K562 (cell line): ENCODE data around the gene LRRTM4. TPM values are rescaled to one million over a fixed set of nuclear protein-coding genes. Genes with fewer than 3 reads are reported as not detected.

Source experiments
- ATAC-seq: fragments of 200-7000 bp; cut with Tn5 transposase; 3 replicates; pipeline ENCODE4 v1.9.1; 2020; ENCODE audit warnings: moderate library complexity
- BruUV-seq: library from RNA; stranded (reverse); fragments of 400-500 nt; replicated peaks from 2 replicates; lab custom pipeline; 2021; lab: Mats Ljungman, UMichigan
- CTCF ChIA-PET: fragments of 300-600 bp; formaldehyde crosslinking; extraction: SDS; loops from one replicate; lab custom pipeline; 2021; ENCODE audit warnings: low intra/inter-chr PET ratio; lab: Yijun Ruan, JAX
- POLR2A ChIA-PET: fragments of 300-600, 350-650 bp; sonication (Branson Sonifier 250); formaldehyde crosslinking; extraction: SDS; loops from one replicate; lab custom pipeline; 2021; ENCODE audit warnings: antibody characterized with exemption, inconsistent platforms; lab: Yijun Ruan, JAX
- DNase-seq, 4 experiments: peaks; one replicate each; pipeline versions ENCODE4 v3.0.0 to v3.0.0-alpha.2; 2011 to 2018; ENCODE audit warnings: low spot score in 3 of 4, mixed read lengths in 3 of 4; ENCODE audit errors: extremely low read depth in 1 of 4
- FAIRE-seq: peaks from 2 replicates; lab custom pipeline; 2011; peaks lifted over from hg19 to GRCh38; lab: Jason Lieb, UNC
- H2AFZ ChIP-seq: 2 replicates; pipeline ENCODE4 v1.6.0; 2011; ENCODE audit warnings: low read depth, low read length, control low read depth, inconsistent platforms
- H3K27ac ChIP-seq: fragments of 200-600 bp; 3 replicates; pipeline ENCODE4 v1.8.0; 2011; ENCODE audit warnings: low read depth, mild to moderate bottlenecking, control low read depth, inconsistent platforms, low read length, moderate library complexity, mixed read lengths; ENCODE audit errors: extremely low read depth
- H3K27me3 ChIP-seq, 2 experiments: fragments of 300-600 bp in 1 of 2; 2 replicates in 1 of 2; 3 replicates in 1 of 2; pipeline versions ENCODE4 v1.6.0 to v1.8.0; 2011; ENCODE audit warnings: inconsistent platforms in 2 of 2, low read length in 2 of 2, mild to moderate bottlenecking in 1 of 2, mixed read lengths in 1 of 2, moderate library complexity in 1 of 2; ENCODE audit not compliant: control insufficient read depth in 2 of 2, insufficient read depth in 2 of 2
- H3K36me3 ChIP-seq: fragments of 300-600 bp; 3 replicates; pipeline ENCODE4 v1.8.0; 2011; ENCODE audit warnings: mild to moderate bottlenecking, low read length, inconsistent platforms; ENCODE audit not compliant: control insufficient read depth, insufficient read depth
- H3K4me1 ChIP-seq, 2 experiments: fragments of 200-600 bp in 1 of 2; replicated peaks in 1 of 2; 2 replicates in 1 of 2; 3 replicates in 1 of 2; pipeline versions ENCODE4 v1.5.1 to v1.8.0; 2011; ENCODE audit warnings: inconsistent platforms in 2 of 2, low read length in 2 of 2, mild to moderate bottlenecking in 1 of 2, mixed read lengths in 1 of 2, moderate library complexity in 1 of 2; ENCODE audit not compliant: control insufficient read depth in 2 of 2, insufficient read depth in 2 of 2
- H3K4me2 ChIP-seq: 2 replicates; pipeline ENCODE4 v1.6.1; 2011; ENCODE audit warnings: low read length, control low read depth, inconsistent platforms, mixed read lengths; ENCODE audit not compliant: insufficient read depth
- H3K4me3 ChIP-seq: fragments of 200-600 bp; sonication (generic), shearing (Covaris generic); 2 replicates; pipeline ENCODE4 v1.5.1; 2016; ENCODE audit warnings: control low read depth, inconsistent platforms
- H3K79me2 ChIP-seq: fragments of 200-600 bp; 3 replicates; pipeline ENCODE4 v1.8.0; 2011; ENCODE audit warnings: low read length, inconsistent platforms; ENCODE audit not compliant: control insufficient read depth, insufficient read depth
- H3K9ac ChIP-seq, 2 experiments: 2 replicates each; pipeline versions ENCODE4 v1.6.0 to v1.6.1; 2011; ENCODE audit warnings: low read depth in 2 of 2, low read length in 2 of 2, control low read depth in 1 of 2, inconsistent platforms in 1 of 2, mild to moderate bottlenecking in 1 of 2, mixed read lengths in 1 of 2; ENCODE audit not compliant: insufficient read depth in 1 of 2
- H3K9me1 ChIP-seq: one replicate; pipeline ENCODE4 v1.6.0; 2011; ENCODE audit warnings: inconsistent platforms, mild to moderate bottlenecking, low read length, moderate library complexity; ENCODE audit not compliant: control insufficient read depth, insufficient read depth
- H3K9me3 ChIP-seq: replicated peaks from 2 replicates; pipeline ENCODE4 v1.5.1; 2011; ENCODE audit warnings: low read depth, low read length, inconsistent platforms; ENCODE audit not compliant: control insufficient read depth, insufficient read depth
- H4K20me1 ChIP-seq: replicated peaks from 2 replicates; pipeline ENCODE4 v1.6.1; 2011; ENCODE audit warnings: low read length, inconsistent platforms, mixed read lengths; ENCODE audit not compliant: control insufficient read depth, insufficient read depth
- ATF7 ChIP-seq: fragments of 450-650 bp; IDR thresholded peaks from 2 replicates; pipeline ENCODE4 v1.7.1; 2014; ENCODE audit warnings: mild to moderate bottlenecking, moderate library complexity
- ETV6 ChIP-seq, 3 experiments: fragments of 150-350 bp in 1 of 3; sonication (generic) in 1 of 3; formaldehyde crosslinking in 1 of 3; IDR thresholded peaks; 2 replicates each; pipeline versions ENCODE4 v1.6.1 to v1.8.0; 2014 to 2022; ENCODE audit warnings: borderline replicate concordance in 2 of 3, low read depth in 2 of 3, antibody characterized with exemption in 1 of 3, low read length in 1 of 3, mild to moderate bottlenecking in 1 of 3, missing genetic modification reagents in 1 of 3
- HMGXB4 ChIP-seq: sonication (generic); formaldehyde crosslinking; IDR thresholded peaks from 2 replicates; pipeline ENCODE4 v1.8.1; 2023; ENCODE audit warnings: mild to moderate bottlenecking, missing genetic modification reagents
- HOXB6 ChIP-seq: fragments of 250-450 bp; sonication (Bioruptor Pico); IDR thresholded peaks from 2 replicates; pipeline ENCODE4 v1.5.1; 2022; ENCODE audit warnings: mild to moderate bottlenecking, borderline replicate concordance
- NFE2L1 ChIP-seq: fragments of 450-650 bp; IDR thresholded peaks from 2 replicates; pipeline ENCODE4 v1.6.1; 2016; ENCODE audit warnings: missing genetic modification characterization, low read depth, mild to moderate bottlenecking, missing compliant biosample characterization, moderate library complexity, borderline replicate concordance
- RFX1 ChIP-seq: fragments of 450-650 bp; IDR thresholded peaks from 2 replicates; pipeline ENCODE4 v1.6.1; 2016; ENCODE audit warnings: mild to moderate bottlenecking, moderate library complexity
- ZNF324 ChIP-seq: fragments of 250-450 bp; sonication (Bioruptor Pico); IDR thresholded peaks from 2 replicates; pipeline ENCODE4 v1.4.0; 2020; ENCODE audit warnings: mild to moderate bottlenecking
- WGBS: fragments of 100-300 bp; shearing (Covaris generic); methylation state at CpG from one replicate; pipeline ENCODE4 v1.1.6; 2016; ENCODE audit warnings: low coverage, mixed read lengths; ENCODE audit not compliant: insufficient coverage; ENCODE audit errors: missing lambda C conversion rate; 5-methylcytosine and 5-hydroxymethylcytosine counted together
- in situ Hi-C: fragments of 300-500 bp; cut with MboI; formaldehyde crosslinking; loops from 4 replicates; pipeline ENCODE4 v1.15.0; 2018; ENCODE audit warnings: inconsistent platforms, mixed read lengths
- intact Hi-C: fragments of 100-400 bp; cut with micrococcal nuclease; formaldehyde crosslinking; loops from 2 replicates; pipeline ENCODE4 v1.14.2; 2022
- polyA plus RNA-seq, 8 experiments: library from polyadenylated mRNA; depleted of rRNA in 4 of 8; stranded (reverse) in 5 of 8; unstranded in 3 of 8; fragments of >200 nt; fragmentation: Nextera tagmentation in 2 of 8; fragmentation: Illumina TruSeq in 1 of 8; extraction: Ambion mirVana in 2 of 8; extraction: Trizol in 1 of 8; gene quantifications; 2 replicates each; pipeline versions ENCODE4 v1.2.1 to v1.2.3, GENCODE V29; 2011 to 2014; ENCODE audit warnings: inconsistent platforms in 1 of 8, missing spikeins in 1 of 8
- total RNA-seq, 7 experiments: library from RNA; depleted of rRNA in 6 of 7; stranded (reverse); fragments of >200 nt in 6 of 7; fragmentation: Illumina TruSeq in 2 of 7; extraction: Trizol in 2 of 7; gene quantifications; 2 replicates each; pipeline versions ENCODE4 v1.2.1 to v1.2.3, GENCODE V29; 2011 to 2021; ENCODE audit warnings: low replicate concordance in 1 of 7
- TF ChIP-seq, protein P1 (sequence below): IDR thresholded peaks from 2 replicates; pipeline ENCODE4 v1.6.1; 2014; ENCODE audit warnings: antibody characterized with exemption
- TF ChIP-seq, protein P2 (sequence below), 2 experiments: IDR thresholded peaks; 2 replicates each; pipeline ENCODE4 v1.6.1; 2011; ENCODE audit warnings: borderline replicate concordance in 1 of 2, control low read depth in 1 of 2, low read depth in 1 of 2, low read length in 1 of 2, mild to moderate bottlenecking in 1 of 2, mixed read lengths in 1 of 2, moderate library complexity in 1 of 2; ENCODE audit not compliant: insufficient read depth in 1 of 2, insufficient read length in 1 of 2, poor library complexity in 1 of 2, severe bottlenecking in 1 of 2; ENCODE audit errors: extremely low read depth in 1 of 2

The LRRTM4 gene
- total and polyA plus RNA-seq, 9 of the 15 experiments (the other 6 are each of a cell fraction or from before 2014, with no cell fraction given): 0.04 TPM; not detected in 6

GRCh38 chr2:76731157-76731556 lies 791.0 kb downstream of the LRRTM4 start:
- H3K4me3 ChIP-seq: no peak overlapping the region
- no peaks in the 10 kb centered on the region for H3K79me2 ChIP-seq
- ChIA-PET CTCF (no interaction called here), POLR2A (no interaction called here)
- intact Hi-C loops: no loop called here
- BruUV-seq: no TSS peak
- ATAC-seq (no peak), FAIRE-seq (no peak), DNase-seq (no peak)
- H3K36me3 ChIP-seq: no peaks in the 10 kb centered on the region
- no peak overlapping the region for H3K4me2 ChIP-seq
- H3K27me3 ChIP-seq: no peaks in the 10 kb centered on the region
- H3K9ac ChIP-seq: no peak overlapping the region
- 0% methylated on average over 4 of the region's 4 CpGs for WGBS
- H4K20me1 ChIP-seq: no peaks in the 10 kb centered on the region
- H3K27ac ChIP-seq: no peak overlapping the region
- H3K9me1 ChIP-seq: no peaks in the 10 kb centered on the region
- TF ChIP-seq, protein P1, sequence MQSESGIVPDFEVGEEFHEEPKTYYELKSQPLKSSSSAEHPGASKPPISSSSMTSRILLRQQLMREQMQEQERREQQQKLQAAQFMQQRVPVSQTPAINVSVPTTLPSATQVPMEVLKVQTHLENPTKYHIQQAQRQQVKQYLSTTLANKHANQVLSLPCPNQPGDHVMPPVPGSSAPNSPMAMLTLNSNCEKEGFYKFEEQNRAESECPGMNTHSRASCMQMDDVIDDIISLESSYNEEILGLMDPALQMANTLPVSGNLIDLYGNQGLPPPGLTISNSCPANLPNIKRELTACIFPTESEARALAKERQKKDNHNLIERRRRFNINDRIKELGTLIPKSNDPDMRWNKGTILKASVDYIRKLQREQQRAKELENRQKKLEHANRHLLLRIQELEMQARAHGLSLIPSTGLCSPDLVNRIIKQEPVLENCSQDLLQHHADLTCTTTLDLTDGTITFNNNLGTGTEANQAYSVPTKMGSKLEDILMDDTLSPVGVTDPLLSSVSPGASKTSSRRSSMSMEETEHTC: no peak
- TF ChIP-seq HOXB6 (no peak), ZNF324 (CRISPR knock-in tag) (no peak), ATF7 (no peak), NFE2L1 (tag) (no peak), RFX1 (no peak), HMGXB4 (no peak), ETV6 (IDR thresholded peaks at IDR 0.05; ENCODE audit: borderline replicate concordance in 1 of 2, low read depth in 2 of 2, low read length in 1 of 2) (no peak), ETV6 (CRISPR knock-in tag; IDR thresholded peaks at IDR 0.05; ENCODE audit: borderline replicate concordance) (no peak)
- TF ChIP-seq, protein P2, sequence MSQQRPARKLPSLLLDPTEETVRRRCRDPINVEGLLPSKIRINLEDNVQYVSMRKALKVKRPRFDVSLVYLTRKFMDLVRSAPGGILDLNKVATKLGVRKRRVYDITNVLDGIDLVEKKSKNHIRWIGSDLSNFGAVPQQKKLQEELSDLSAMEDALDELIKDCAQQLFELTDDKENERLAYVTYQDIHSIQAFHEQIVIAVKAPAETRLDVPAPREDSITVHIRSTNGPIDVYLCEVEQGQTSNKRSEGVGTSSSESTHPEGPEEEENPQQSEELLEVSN (IDR thresholded peaks at IDR 0.05; ENCODE audit: borderline replicate concordance in 1 of 2, extremely low read depth in 1 of 2, insufficient read depth in 1 of 2, insufficient read length in 1 of 2, low read depth in 1 of 2, low read length in 1 of 2, poor library complexity in 1 of 2, severe bottlenecking in 1 of 2): no peak
- in situ Hi-C loops: no loop called here
- H3K4me1 ChIP-seq: no peaks in the 10 kb centered on the region
- no peaks in the 10 kb centered on the region for H3K9me3 ChIP-seq
- H2AFZ ChIP-seq: no peak overlapping the region
